GM11168 (cell line): ENCODE results near the gene CRIM1.

Experiments used
- in situ Hi-C: fragments of 300-500 bp; cut with MboI; formaldehyde crosslinking; loops from one replicate; pipeline ENCODE4 v1.12.0; 2022; ENCODE audit warnings: low sequenced_read_pairs; ENCODE audit not compliant: unreplicated experiment

Gene CRIM1

DNA sequence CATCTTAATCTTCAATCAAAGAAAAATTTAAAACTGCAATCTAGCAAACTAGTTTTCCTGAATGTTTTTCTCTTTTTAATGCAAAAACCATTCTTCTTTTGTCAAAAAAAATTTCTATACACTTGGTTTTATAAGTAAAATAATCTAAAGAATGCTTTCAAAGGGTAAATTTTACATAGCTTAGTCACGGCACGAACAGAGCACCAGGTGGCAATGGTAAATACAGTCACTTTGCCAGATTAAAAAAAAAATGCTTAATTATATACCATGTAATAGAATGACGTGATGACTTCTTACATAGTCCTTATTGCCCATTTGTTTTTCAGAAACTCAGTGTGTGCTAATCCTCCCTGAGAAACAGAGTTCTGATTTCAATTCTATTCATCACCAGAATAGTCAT, 232.0 kb downstream of the CRIM1 start:
- in situ Hi-C loops: no loop called here

DNA sequence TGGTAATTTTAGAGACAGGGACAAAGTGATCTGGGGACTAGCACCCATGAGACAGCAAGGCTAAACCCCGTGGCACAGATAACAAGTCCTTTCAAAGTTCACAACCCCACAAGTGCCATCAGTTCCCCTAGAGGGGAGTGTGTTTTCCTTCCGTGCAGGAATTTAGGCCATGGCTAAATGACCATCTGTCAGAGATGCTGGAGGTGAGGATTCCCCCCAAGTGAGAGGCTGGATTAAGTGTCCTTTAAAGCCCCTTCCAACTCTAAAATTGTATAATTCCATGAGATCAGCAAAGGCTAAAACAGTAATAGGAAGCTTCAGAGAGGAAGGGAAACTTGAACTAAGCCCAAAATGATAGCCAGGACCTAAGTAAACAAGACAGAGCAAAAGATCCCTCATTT, 233.7 kb downstream of the CRIM1 start:
- in situ Hi-C loops: no loop called here

DNA sequence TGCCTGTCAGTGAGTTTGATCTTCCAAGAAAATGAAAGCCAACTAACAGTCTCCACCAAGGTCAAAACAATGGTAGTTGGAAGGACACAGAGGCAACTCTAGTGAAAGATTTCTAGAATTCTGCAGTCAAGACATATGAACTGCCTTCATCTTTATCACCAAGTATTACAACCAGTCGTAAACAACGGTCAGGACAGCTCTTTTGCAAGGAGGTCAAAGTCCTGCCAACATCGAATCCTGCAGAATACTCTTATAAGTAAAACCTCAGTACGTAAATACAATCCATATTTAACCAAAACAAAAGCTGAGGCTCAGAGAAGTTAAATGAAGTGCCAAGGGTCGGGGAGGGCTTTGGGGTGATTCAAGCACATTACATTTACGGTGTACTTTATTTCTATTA, 239.3 kb downstream of the CRIM1 start:
- in situ Hi-C loops: no loop called here

DNA sequence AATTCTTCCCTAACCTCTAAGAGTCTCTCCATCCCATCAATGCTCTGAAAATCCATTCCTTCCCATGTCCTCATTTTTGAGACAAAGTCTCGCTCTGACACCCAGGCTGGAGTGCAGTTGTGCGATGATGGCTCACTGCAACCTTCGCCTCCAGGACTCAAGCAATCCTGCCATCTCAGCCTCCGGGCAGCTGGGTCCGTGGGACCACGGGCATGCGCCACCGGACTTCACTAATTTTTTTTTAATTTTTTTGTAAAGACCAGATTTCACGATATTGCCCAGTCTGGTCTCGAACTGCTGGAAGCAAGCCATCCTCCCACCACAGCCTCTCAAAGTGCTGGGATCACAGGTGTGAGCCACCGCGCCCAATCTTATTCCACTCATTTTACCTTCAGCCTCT, 240.8 kb downstream of the CRIM1 start:
- in situ Hi-C loops: no loop called here

DNA sequence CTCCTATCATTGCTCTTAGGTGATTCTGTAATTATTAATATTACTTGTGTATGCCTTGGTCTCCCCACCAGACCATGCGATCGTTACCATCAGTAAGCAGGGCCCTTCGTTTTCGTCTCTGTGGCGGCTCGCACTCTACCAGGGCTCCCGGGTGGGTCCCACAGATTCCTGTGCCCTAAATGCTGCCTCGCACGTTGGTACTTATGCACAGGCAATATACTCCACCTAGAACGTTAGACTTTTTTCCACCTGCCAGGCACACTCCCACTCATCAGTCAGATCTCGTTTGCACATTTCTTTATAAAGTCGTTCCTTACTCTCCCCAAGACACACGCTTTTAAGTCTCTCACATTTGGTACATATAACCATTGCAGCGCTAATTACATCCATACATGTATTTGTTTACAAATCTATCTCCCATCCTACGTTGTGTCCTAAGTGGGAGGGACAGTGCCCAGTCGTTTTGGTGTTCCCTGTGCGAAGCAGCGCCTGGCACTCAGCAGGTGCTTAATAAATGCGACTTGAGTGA, 241.5 kb downstream of the CRIM1 start:
- in situ Hi-C loops: no loop called here

DNA sequence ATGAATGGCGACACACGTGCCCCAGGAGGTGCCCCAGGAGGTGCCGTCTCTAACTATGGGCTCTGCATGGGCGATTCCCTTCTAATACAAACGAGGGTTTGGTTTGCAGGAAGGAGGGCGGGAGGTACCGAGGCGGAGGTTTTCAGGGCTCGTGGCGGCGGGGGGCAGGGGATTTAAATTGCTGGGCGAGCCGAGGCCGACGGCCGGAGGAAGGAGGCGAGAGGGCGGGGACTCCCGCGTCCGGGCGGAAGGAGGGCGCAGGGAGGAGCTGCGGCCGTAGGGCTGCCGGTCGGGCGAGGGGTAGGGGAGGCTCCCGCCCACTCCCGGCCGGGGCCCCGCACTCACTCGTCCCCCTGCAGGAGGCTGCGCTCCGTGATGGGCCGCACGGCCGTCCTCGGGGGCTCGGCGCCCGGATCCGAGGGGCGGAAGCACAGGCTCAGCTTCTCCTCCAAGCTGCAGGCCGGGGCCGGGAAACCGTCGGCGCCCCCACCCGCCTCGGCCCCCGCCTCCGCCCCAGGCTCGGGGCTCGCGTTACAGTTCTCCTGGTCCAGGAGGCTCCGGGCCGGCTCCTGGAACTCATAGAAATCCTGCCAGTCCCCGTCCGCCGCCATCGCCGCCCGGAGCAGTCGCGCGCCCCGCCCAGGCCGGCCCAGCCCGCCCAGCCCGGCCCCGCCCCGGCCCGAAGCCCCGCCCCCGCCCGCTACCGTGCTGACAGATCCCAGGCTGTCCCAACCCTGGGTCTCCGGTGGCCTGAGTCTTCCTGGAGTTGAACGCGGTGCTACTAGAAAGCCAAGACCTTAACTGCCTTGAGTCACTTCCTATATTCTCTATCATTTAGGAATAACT, 242.2 kb downstream of the CRIM1 start, which contains the start of gene FEZ2:
TSS of gene FEZ2 (minus strand) at position 637 of the 846 bp plus-strand sequence. CDS start at position 611, 26 bp downstream.
- in situ Hi-C loops: no loop called here
